ENCODE measurements around the gene GCAT. TPM values are rescaled to one million over a fixed set of nuclear protein-coding genes. Genes with fewer than 3 reads are reported as not detected.
"Not testable (repeated sequence)": the region's sequence is repeated elsewhere in the genome, so short reads cannot be mapped to it uniquely, and the experiment has no call there.

The GCAT gene
- total RNA-seq, 3 donors from 2014 or later = 17.3 to 23.7 (median 21.6) TPM

DNA sequence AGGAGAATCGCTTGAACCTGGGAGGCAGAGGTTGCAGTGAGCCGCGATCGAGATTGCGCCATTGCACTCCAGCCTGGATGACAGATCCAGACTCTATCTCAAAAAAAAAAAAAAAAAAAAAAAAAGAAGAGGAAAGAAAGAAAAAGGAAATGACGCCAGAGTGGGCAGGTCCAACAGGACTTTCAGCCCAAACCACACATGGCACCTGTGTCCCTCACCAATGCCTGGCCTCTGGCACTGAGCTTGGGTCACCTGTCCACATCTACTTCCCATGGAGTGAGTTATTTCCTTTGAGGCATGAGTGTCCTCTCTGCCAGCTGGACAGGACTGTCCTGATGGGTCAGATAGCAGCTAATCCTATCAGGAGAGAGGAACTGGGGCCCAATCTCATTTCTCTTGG, 15.2 kb upstream of the GCAT start:
- Histone ChIP-seq H3K27ac (no peak overlapping the region), H3K4me3 (no peak overlapping the region), H3K27me3 (no peaks in the 10 kb centered on the region), H3K4me1 (no peaks in the 10 kb centered on the region), H3K9me3 (no peaks in the 10 kb centered on the region), H3K36me3 (no peaks in the 10 kb centered on the region)
- intact Hi-C loops (cut with DNase I; ENCODE audit: low total_unique reads) = loop anchor here (10.0 kb wide), 1 partner anchor 138 kb away; the partner anchor contains the start of gene PDXP
- DNase-seq (ENCODE audit: low spot score in 2 of 2) = no peak
- no peak for TF ChIP-seq POLR2A (IDR thresholded peaks at IDR 0.05)
- TF ChIP-seq CTCF (IDR thresholded peaks at IDR 0.05) = no peak
- no peak for TF ChIP-seq POLR2AphosphoS5 (IDR thresholded peaks at IDR 0.05)

DNA sequence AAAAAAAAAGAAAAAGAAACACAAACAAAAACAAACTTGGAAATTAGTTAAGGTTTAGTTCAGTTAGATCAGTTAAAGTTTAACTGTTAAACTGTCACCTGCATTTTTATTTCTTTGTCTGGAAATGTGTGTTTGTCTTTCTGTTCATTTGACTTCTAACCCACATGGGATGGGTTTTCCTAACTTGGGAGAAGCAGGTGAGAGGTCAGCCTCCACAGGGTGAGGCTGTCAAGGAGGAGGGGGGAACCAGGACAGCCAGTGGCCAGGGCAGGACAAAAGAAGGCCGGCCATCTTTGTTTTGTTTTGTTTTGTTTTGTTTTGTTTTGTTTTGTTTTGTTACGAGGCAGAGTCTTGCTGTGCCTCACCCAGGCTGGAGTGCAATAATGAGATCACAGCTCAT, 13.4 kb upstream of the GCAT start:
- Histone ChIP-seq H3K4me1 (no peaks in the 10 kb centered on the region), H3K27ac (no peak overlapping the region), H3K4me3 (no peak overlapping the region), H3K9me3 (no peaks in the 10 kb centered on the region), H3K36me3 (no peaks in the 10 kb centered on the region), H3K27me3 (no peaks in the 10 kb centered on the region)
- no peak for DNase-seq (ENCODE audit: low spot score in 2 of 2)
- TF ChIP-seq POLR2A (IDR thresholded peaks at IDR 0.05) (no peak), POLR2AphosphoS5 (IDR thresholded peaks at IDR 0.05) (no peak), CTCF (IDR thresholded peaks at IDR 0.05) (no peak)
- intact Hi-C loops (cut with DNase I; ENCODE audit: low total_unique reads) = loop anchor here (10.0 kb wide), 1 partner anchor 140 kb away; the partner anchor contains the start of gene PDXP

DNA sequence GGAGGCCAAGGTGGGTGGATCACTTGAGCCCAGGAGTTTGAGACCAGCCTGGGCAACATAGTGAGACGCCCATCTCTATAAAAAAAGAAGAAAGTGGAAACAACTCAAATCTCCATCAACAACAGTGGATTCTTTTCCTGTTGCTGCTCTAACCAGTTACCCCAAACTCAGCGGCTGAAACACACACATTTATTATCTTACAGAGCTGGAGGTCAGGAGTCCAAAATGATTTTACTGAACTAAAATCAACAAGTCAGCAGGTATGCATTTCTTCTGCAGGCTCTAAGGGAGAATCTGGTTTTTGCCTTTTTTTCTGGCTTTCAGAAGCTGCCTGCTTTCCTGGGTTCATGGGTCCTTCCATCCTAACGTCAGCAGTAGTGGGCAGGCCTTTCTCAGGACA, 11.7 kb upstream of the GCAT start:
- Histone ChIP-seq H3K9me3 (no peaks in the 10 kb centered on the region), H3K27ac (no peak overlapping the region), H3K36me3 (no peaks in the 10 kb centered on the region), H3K4me3 (no peak overlapping the region), H3K4me1 (no peaks in the 10 kb centered on the region), H3K27me3 (no peaks in the 10 kb centered on the region)
- intact Hi-C loops (cut with DNase I; ENCODE audit: low total_unique reads) = loop anchor here (1.0 to 10.0 kb wide), 2 partner anchors 26 to 141 kb away; partner anchors contain the start of gene PDXP
- TF ChIP-seq CTCF (IDR thresholded peaks at IDR 0.05) (no peak), POLR2AphosphoS5 (IDR thresholded peaks at IDR 0.05) (no peak), POLR2A (IDR thresholded peaks at IDR 0.05) (no peak)
- DNase-seq (ENCODE audit: low spot score in 2 of 2) = no peak

GRCh38 chr22:37797259-37797658, 10.5 kb upstream of the GCAT start:
- intact Hi-C loops (cut with DNase I; ENCODE audit: low total_unique reads) = loop anchor here (10.0 kb wide), 1 partner anchor 142 kb away; the partner anchor contains the start of gene PDXP
- not testable (repeated sequence) for DNase-seq (ENCODE audit: low spot score in 2 of 2); H3K9me3 ChIP-seq

GRCh38 chr22:37797874-37798500, 9.7 kb upstream of the GCAT start:
- H3K9me3 ChIP-seq = no peaks in the 10 kb centered on the region
- no peak for TF ChIP-seq CTCF (IDR thresholded peaks at IDR 0.05)
- no peak overlapping the region for H3K27ac ChIP-seq
- H3K27me3 ChIP-seq = no peaks in the 10 kb centered on the region
- no peak for DNase-seq (ENCODE audit: low spot score in 2 of 2)
- no peaks in the 10 kb centered on the region for H3K4me1 ChIP-seq
- H3K4me3 ChIP-seq = no peak overlapping the region
- intact Hi-C loops (cut with DNase I; ENCODE audit: low total_unique reads) = loop anchor here (10.0 kb wide), 1 partner anchor 143 kb away; the partner anchor contains the start of gene PDXP
- no peaks in the 10 kb centered on the region for H3K36me3 ChIP-seq

More at GRCh38 chr22:37797259-37797658, 10.5 kb upstream of the GCAT start:
- H3K27me3 ChIP-seq, H3K27ac ChIP-seq, H3K4me1 ChIP-seq, H3K36me3 ChIP-seq, H3K4me3 ChIP-seq: not testable (repeated sequence)

DNA sequence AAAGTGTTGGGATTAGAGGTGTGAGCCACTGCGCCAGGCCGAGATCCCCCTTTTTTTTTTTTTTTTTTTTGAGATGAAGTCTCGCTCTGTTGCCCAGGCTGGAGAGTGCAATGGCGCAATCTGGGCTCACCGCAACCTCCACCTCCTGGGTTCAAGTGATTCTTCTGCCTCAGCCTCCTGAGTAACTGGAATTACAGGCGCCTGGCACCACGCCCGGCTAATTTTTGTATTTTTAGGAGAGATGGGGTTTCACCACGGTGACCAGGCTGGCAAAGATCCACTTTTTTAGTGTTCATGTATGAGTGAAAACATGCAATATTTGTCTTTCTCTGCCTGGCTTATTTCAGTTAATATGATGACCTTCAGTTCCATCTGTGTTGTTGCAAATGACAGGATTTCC, 7.8 kb upstream of the GCAT start:
- H3K27ac ChIP-seq; H3K4me1 ChIP-seq; H3K9me3 ChIP-seq; H3K27me3 ChIP-seq; H3K36me3 ChIP-seq; DNase-seq (ENCODE audit: low spot score in 2 of 2); H3K4me3 ChIP-seq: not testable (repeated sequence)
- intact Hi-C loops (cut with DNase I; ENCODE audit: low total_unique reads) = loop anchor here (10.0 kb wide), 1 partner anchor 145 kb away; the partner anchor contains the start of gene PDXP
